ENCODE measurements around the gene SLC6A1. TPM values are rescaled to one million over a fixed set of nuclear protein-coding genes. Genes with fewer than 3 reads are reported as not detected.

Gene SLC6A1
- total and polyA plus RNA-seq, 2 of the 4 experiments (the other 2 are of a cell fraction) = 0.02 TPM; not detected in 1

DNA sequence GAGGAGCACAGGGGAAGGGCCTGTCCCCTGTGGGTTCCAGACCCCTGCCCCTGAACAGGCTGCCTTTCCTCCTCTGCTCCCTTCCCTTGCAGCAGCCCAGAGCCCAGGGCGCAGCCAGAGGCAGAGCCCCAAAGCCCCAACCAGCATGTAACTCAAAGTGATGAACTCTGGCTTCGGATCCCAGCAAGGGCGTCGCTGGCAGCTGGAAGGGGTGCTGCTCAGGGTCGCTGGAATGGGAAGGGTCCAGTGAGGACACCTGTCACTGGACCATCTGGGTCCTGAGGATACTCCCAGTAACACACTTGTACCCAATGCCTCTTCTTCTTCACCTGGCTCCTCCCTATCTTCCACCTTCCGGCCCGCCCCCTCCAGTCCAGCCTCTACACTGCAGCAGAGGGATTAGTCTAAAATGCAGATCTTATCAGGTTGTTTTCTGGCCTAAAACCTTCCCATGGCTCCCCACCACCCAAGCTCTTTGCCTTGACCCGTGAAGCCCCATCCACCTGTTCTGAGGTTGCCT, 64.0 kb downstream of the SLC6A1 start:
- no peaks in the 10 kb centered on the region for H4K20me1 ChIP-seq (ENCODE audit: insufficient read depth, low read length)
- no peak overlapping the region for H3K4me3 ChIP-seq (ENCODE audit: insufficient read depth, low read depth, low read length)
- POLR2A ChIA-PET (ENCODE audit: unreplicated experiment) = no interaction called here
- no peak overlapping the region for H3K4ac ChIP-seq (ENCODE audit: low read depth, low read length)
- intact Hi-C loops (cut with micrococcal nuclease) = loop anchor here (10.0 kb wide), 1 partner anchor 172 kb away; no protein-coding TSS in a partner anchor
- CTCF ChIA-PET = no interaction called here
- TF ChIP-seq RCOR1 (IDR thresholded peaks at IDR 0.05; ENCODE audit: insufficient replicate concordance, low read length) (no peak), BHLHE40 (IDR thresholded peaks at IDR 0.05; ENCODE audit: low read depth, low read length) (no peak), MAZ (IDR thresholded peaks at IDR 0.05; ENCODE audit: borderline replicate concordance, low read depth, low read length) (no peak), MAFK (IDR thresholded peaks at IDR 0.05; ENCODE audit: low read depth, low read length) (no peak), FOS (IDR thresholded peaks at IDR 0.05; ENCODE audit: low read depth, low read length) (no peak), CEBPB (IDR thresholded peaks at IDR 0.05; ENCODE audit: low read depth, low read length) (no peak), POLR2A (IDR thresholded peaks at IDR 0.05; ENCODE audit: low read depth, low read length) (no peak), NFE2L2 (IDR thresholded peaks at IDR 0.05; ENCODE audit: low read depth, low read length) (no peak), RFX5 (IDR thresholded peaks at IDR 0.05; ENCODE audit: low read depth, low read length) (no peak)
- TF ChIP-seq, protein P1, sequence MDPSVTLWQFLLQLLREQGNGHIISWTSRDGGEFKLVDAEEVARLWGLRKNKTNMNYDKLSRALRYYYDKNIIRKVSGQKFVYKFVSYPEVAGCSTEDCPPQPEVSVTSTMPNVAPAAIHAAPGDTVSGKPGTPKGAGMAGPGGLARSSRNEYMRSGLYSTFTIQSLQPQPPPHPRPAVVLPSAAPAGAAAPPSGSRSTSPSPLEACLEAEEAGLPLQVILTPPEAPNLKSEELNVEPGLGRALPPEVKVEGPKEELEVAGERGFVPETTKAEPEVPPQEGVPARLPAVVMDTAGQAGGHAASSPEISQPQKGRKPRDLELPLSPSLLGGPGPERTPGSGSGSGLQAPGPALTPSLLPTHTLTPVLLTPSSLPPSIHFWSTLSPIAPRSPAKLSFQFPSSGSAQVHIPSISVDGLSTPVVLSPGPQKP (IDR thresholded peaks at IDR 0.05; ENCODE audit: borderline replicate concordance, low read depth, low read length) = no peak
- TF ChIP-seq, protein P2, sequence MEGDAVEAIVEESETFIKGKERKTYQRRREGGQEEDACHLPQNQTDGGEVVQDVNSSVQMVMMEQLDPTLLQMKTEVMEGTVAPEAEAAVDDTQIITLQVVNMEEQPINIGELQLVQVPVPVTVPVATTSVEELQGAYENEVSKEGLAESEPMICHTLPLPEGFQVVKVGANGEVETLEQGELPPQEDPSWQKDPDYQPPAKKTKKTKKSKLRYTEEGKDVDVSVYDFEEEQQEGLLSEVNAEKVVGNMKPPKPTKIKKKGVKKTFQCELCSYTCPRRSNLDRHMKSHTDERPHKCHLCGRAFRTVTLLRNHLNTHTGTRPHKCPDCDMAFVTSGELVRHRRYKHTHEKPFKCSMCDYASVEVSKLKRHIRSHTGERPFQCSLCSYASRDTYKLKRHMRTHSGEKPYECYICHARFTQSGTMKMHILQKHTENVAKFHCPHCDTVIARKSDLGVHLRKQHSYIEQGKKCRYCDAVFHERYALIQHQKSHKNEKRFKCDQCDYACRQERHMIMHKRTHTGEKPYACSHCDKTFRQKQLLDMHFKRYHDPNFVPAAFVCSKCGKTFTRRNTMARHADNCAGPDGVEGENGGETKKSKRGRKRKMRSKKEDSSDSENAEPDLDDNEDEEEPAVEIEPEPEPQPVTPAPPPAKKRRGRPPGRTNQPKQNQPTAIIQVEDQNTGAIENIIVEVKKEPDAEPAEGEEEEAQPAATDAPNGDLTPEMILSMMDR (conservative IDR thresholded peaks at IDR 0.05; ENCODE audit: low read depth, low read length) = no peak
- TF ChIP-seq, protein P3, sequence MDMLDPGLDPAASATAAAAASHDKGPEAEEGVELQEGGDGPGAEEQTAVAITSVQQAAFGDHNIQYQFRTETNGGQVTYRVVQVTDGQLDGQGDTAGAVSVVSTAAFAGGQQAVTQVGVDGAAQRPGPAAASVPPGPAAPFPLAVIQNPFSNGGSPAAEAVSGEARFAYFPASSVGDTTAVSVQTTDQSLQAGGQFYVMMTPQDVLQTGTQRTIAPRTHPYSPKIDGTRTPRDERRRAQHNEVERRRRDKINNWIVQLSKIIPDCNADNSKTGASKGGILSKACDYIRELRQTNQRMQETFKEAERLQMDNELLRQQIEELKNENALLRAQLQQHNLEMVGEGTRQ (IDR thresholded peaks at IDR 0.05; ENCODE audit: low read depth, low read length) = no peak
- BruUV-seq (replicated peaks) = no TSS peak
- no peak overlapping the region for H3K56ac ChIP-seq (ENCODE audit: extremely low read depth, insufficient read depth, low read length)
- H3K27me3 ChIP-seq (ENCODE audit: control insufficient read depth, insufficient read depth, low read length) = peaks cover 34% of the 10 kb centered on the region
- no peaks in the 10 kb centered on the region; the same call in 1 of the 2 replicates for H3K9me1 ChIP-seq (ENCODE audit: insufficient read depth, low read length)
- in situ Hi-C loops (cut with MboI; ENCODE audit: low sequenced_read_pairs) = loop anchor here (5.0 kb wide), 1 partner anchor 104 kb away; no protein-coding TSS in a partner anchor
- no peak for DNase-seq
- H2AFZ ChIP-seq (replicated peaks; ENCODE audit: low read length, poor library complexity) = no peak overlapping the region
- H2AK5ac ChIP-seq (ENCODE audit: low read depth, low read length) = no peak overlapping the region
- no peak overlapping the region for H2AK9ac ChIP-seq (replicated peaks; ENCODE audit: low read depth, low read length, poor library complexity)
- no peaks in the 10 kb centered on the region for H3K9me3 ChIP-seq (ENCODE audit: control insufficient read depth, insufficient read depth, low read length)
- 67% methylated on average over 2 of the region's 8 CpGs; no CpG with 5 or more reads in 1 of the 2 experiments for WGBS, 2 experiments (ENCODE audit: extremely low coverage in 2 of 2, insufficient read length in 1 of 2)
- H2BK15ac ChIP-seq (ENCODE audit: low read depth, low read length) = no peak overlapping the region
- H3K23ac ChIP-seq (ENCODE audit: low read depth, low read length) = no peak overlapping the region
- dilution Hi-C loops (cut with HindIII; ENCODE audit: low sequenced_read_pairs, unreplicated experiment) = no loop called here
- H3K4me1 ChIP-seq (ENCODE audit: control insufficient read depth, insufficient read depth, low read length) = peaks cover 4% of the 10 kb centered on the region; the same call in 1 of the 2 replicates
- H4K91ac ChIP-seq (ENCODE audit: insufficient read depth, low read depth, low read length) = no peak overlapping the region
- no peak overlapping the region for H3K9ac ChIP-seq (ENCODE audit: low read depth, low read length)
- no peaks in the 10 kb centered on the region for H3K79me1 ChIP-seq (ENCODE audit: low read depth in 1 of 2, low read length in 2 of 2)
- H2BK5ac ChIP-seq (ENCODE audit: low read depth, low read length, poor library complexity, severe bottlenecking) = no peak overlapping the region
- H2BK120ac ChIP-seq (ENCODE audit: low read depth, low read length) = no peak overlapping the region
- H3K27ac ChIP-seq (ENCODE audit: insufficient read depth, low read length) = no peak overlapping the region
- H3K36me3 ChIP-seq (ENCODE audit: control insufficient read depth, insufficient read depth, low read length) = no peaks in the 10 kb centered on the region
- no peak overlapping the region for H3K18ac ChIP-seq (ENCODE audit: low read depth, low read length)
- no peak overlapping the region for H3K4me2 ChIP-seq (ENCODE audit: low read depth, low read length)
- no peak overlapping the region for H3K14ac ChIP-seq (replicated peaks; ENCODE audit: low read depth, low read length)
- H2BK20ac ChIP-seq (ENCODE audit: low read depth, low read length) = no peak overlapping the region
- H4K5ac ChIP-seq (ENCODE audit: low read depth, low read length) = no peak overlapping the region
- no peak overlapping the region for H4K8ac ChIP-seq (ENCODE audit: low read depth in 2 of 2, low read length in 2 of 2)
- ATAC-seq (ENCODE audit: low read depth) = no peak

Measured in IMR-90 (cell line).